Measurements from ENCODE around the gene AURKAIP1. TPM values are rescaled to one million over a fixed set of nuclear protein-coding genes. Genes with fewer than 3 reads are reported as not detected.

The AURKAIP1 gene
- total and polyA plus RNA-seq, 9 of the 15 experiments (the other 6 are each of a cell fraction or from before 2014, with no cell fraction given): 7.8 to 478 (median 92.0) TPM

DNA sequence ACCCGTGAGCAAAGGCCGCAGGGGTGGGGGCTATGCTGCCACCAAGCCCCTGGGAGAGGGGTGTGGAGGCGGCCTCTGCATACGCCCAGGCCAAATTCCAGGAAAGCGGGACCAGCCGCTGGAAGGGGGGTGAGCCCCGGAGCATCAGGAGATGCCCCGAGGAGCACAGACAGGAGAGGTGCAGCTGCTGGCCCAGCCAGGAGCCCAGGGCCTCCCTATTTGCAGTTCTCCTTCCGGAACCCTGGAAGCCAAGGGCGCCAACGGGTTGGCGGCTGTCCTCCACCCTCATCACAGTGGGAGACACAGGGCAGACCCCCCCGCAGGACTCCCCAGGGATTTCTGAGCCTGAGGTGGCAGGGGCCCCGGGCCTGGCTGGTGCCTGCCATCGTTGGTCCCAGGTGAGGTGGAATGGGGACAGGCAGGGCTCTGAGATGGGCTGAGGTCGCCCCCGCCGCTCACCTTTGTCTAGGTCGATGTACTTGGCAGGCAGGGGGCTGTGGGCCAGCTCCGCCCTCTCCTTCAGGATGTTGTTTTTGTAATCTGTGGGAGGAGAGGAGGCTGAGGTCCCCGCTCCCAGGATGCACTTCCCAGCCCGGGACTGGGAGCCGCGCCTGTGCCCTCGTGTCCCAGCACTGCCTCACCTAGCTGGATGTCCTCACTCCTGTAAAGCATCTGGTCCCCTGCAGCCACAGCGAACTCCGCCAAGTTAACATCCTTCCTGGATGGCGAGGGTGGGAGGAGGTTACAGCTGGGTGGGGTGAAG is 21.4 kb downstream of the AURKAIP1 start:
- DNase-seq (ENCODE audit: extremely low read depth in 1 of 4, low spot score in 3 of 4) (no peak), FAIRE-seq (no peak), ATAC-seq (no peak)
- Histone ChIP-seq H3K4me1 (replicated peaks in 1 of 2; ENCODE audit: control insufficient read depth in 2 of 2, insufficient read depth in 2 of 2, low read length in 2 of 2) (peaks cover 16 to 76% of the 10 kb centered on the region in 2 experiments), H3K9ac (ENCODE audit: insufficient read depth in 1 of 2, low read depth in 2 of 2, low read length in 2 of 2) (peak overlapping the region in 1 of 2 experiments; percentile 69; a peak in 2 of 4 replicates), H3K79me2 (ENCODE audit: control insufficient read depth, insufficient read depth, low read length) (peaks cover 16% of the 10 kb centered on the region), H3K9me3 (replicated peaks; ENCODE audit: control insufficient read depth, insufficient read depth, low read depth, low read length) (no peaks in the 10 kb centered on the region), H4K20me1 (replicated peaks; ENCODE audit: control insufficient read depth, insufficient read depth, low read length) (peaks cover 3% of the 10 kb centered on the region; the same call in 1 of the 2 replicates), H3K9me1 (ENCODE audit: control insufficient read depth, insufficient read depth, low read length) (no peaks in the 10 kb centered on the region), H3K4me2 (ENCODE audit: insufficient read depth, low read length) (no peak overlapping the region), H3K27ac (ENCODE audit: extremely low read depth, low read depth, low read length) (no peak overlapping the region), H2AFZ (ENCODE audit: low read depth, low read length) (no peak overlapping the region), H3K4me3 (no peak overlapping the region), H3K27me3 (ENCODE audit: control insufficient read depth in 2 of 2, insufficient read depth in 2 of 2, low read length in 2 of 2) (no peaks in the 10 kb centered on the region), H3K36me3 (ENCODE audit: control insufficient read depth, insufficient read depth, low read length) (no peaks in the 10 kb centered on the region)
- 0 out of 2 replicates have a peak, but pooled peaks have one; percentile 15 for TF ChIP-seq GABPB1 (CRISPR knock-in tag; IDR thresholded peaks at IDR 0.05)
- TF ChIP-seq, protein P1, sequence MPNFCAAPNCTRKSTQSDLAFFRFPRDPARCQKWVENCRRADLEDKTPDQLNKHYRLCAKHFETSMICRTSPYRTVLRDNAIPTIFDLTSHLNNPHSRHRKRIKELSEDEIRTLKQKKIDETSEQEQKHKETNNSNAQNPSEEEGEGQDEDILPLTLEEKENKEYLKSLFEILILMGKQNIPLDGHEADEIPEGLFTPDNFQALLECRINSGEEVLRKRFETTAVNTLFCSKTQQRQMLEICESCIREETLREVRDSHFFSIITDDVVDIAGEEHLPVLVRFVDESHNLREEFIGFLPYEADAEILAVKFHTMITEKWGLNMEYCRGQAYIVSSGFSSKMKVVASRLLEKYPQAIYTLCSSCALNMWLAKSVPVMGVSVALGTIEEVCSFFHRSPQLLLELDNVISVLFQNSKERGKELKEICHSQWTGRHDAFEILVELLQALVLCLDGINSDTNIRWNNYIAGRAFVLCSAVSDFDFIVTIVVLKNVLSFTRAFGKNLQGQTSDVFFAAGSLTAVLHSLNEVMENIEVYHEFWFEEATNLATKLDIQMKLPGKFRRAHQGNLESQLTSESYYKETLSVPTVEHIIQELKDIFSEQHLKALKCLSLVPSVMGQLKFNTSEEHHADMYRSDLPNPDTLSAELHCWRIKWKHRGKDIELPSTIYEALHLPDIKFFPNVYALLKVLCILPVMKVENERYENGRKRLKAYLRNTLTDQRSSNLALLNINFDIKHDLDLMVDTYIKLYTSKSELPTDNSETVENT (CRISPR knock-in tag; IDR thresholded peaks at IDR 0.05): 0 out of 2 replicates have a peak, but pooled peaks have one; percentile 18
- 0 out of 2 replicates have a peak, but pooled peaks have one; percentile 28 for TF ChIP-seq RBFOX2 (IDR thresholded peaks at IDR 0.05; ENCODE audit: low read depth, low read length)
- TF ChIP-seq KDM5B (IDR thresholded peaks at IDR 0.05; ENCODE audit: insufficient replicate concordance, low read depth, low read length): peak; percentile 23
- TF ChIP-seq, protein P2, sequence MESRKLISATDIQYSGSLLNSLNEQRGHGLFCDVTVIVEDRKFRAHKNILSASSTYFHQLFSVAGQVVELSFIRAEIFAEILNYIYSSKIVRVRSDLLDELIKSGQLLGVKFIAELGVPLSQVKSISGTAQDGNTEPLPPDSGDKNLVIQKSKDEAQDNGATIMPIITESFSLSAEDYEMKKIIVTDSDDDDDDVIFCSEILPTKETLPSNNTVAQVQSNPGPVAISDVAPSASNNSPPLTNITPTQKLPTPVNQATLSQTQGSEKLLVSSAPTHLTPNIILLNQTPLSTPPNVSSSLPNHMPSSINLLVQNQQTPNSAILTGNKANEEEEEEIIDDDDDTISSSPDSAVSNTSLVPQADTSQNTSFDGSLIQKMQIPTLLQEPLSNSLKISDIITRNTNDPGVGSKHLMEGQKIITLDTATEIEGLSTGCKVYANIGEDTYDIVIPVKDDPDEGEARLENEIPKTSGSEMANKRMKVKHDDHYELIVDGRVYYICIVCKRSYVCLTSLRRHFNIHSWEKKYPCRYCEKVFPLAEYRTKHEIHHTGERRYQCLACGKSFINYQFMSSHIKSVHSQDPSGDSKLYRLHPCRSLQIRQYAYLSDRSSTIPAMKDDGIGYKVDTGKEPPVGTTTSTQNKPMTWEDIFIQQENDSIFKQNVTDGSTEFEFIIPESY (CRISPR knock-in tag; IDR thresholded peaks at IDR 0.05): peak; percentile 82
- 0 out of 2 replicates have a peak, but pooled peaks have one; percentile 27 for TF ChIP-seq HNRNPL (IDR thresholded peaks at IDR 0.05; ENCODE audit: low read depth, low read length)
- no peak for TF ChIP-seq ZNF41 (CRISPR knock-in tag; conservative IDR thresholded peaks at IDR 0.05)
- TF ChIP-seq HMGN3 (IDR thresholded peaks at IDR 0.05; ENCODE audit: borderline replicate concordance, extremely low read depth, insufficient read length, low read depth, low read length): peak; percentile 28
- TF ChIP-seq POLR2G (IDR thresholded peaks at IDR 0.05; ENCODE audit: low read depth, low read length): peak; percentile 57
- no peak for TF ChIP-seq TAF1 (IDR thresholded peaks at IDR 0.05; ENCODE audit: control insufficient read depth, extremely low read depth, insufficient read depth, low read length, severe bottlenecking)
- no peak for TF ChIP-seq SRSF1 (IDR thresholded peaks at IDR 0.05; ENCODE audit: low read depth, low read length)
- 71% methylated on average over 26 of the region's 28 CpGs for WGBS (ENCODE audit: insufficient coverage, low coverage, missing lambda C conversion rate)
- no TSS peak for BruUV-seq (replicated peaks)
- in situ Hi-C loops (cut with MboI): no loop called here
- ChIA-PET CTCF (ENCODE audit: low intra/inter-chr PET ratio) (no interaction called here), POLR2A (interaction anchor here (0.5 to 1.1 kb wide), 4 partner anchors 15 to 141 kb away, joined by 3 read pairs; no protein-coding TSS in a partner anchor)
- intact Hi-C loops (cut with micrococcal nuclease): no loop called here

All from K562 (cell line).